ENCODE data around the gene SLC35G3.
"Not testable (repeated sequence)": the region's sequence is repeated elsewhere in the genome, so short reads cannot be mapped to it uniquely, and the experiment has no call there.

DNA sequence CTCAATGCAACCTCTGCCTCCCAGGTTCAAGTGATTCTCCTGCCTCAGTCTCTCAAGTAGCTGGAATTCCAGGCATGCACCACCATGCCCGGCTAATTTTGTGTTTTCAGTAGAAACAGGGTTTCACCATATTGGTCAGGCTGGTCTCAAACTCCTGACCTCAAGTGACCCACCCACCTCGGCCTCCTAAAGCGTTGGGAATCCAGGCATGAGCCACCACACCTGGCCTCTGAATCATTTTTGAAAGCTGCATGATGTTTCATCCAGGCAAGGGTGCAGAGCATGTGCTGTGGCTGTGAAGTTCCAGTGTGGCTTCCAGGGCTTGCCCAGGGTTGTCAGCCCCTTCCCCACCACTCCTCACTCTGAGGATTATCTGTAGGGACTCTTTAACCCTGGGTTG lies 21.9 kb downstream of the SLC35G3 start:
- TF ChIP-seq ELF1 (IDR thresholded peaks at IDR 0.05); TAF1 (IDR thresholded peaks at IDR 0.05; ENCODE audit: borderline replicate concordance, low read depth, low read length); EZH2phosphoT487 (IDR thresholded peaks at IDR 0.05; ENCODE audit: borderline replicate concordance, low read depth); MXI1 (IDR thresholded peaks at IDR 0.05; ENCODE audit: low read depth, low read length): not testable (repeated sequence)
- TF ChIP-seq, protein P1, sequence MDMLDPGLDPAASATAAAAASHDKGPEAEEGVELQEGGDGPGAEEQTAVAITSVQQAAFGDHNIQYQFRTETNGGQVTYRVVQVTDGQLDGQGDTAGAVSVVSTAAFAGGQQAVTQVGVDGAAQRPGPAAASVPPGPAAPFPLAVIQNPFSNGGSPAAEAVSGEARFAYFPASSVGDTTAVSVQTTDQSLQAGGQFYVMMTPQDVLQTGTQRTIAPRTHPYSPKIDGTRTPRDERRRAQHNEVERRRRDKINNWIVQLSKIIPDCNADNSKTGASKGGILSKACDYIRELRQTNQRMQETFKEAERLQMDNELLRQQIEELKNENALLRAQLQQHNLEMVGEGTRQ (IDR thresholded peaks at IDR 0.05; ENCODE audit: borderline replicate concordance, low read depth, low read length) = not testable (repeated sequence)
- TF ChIP-seq, protein P2, sequence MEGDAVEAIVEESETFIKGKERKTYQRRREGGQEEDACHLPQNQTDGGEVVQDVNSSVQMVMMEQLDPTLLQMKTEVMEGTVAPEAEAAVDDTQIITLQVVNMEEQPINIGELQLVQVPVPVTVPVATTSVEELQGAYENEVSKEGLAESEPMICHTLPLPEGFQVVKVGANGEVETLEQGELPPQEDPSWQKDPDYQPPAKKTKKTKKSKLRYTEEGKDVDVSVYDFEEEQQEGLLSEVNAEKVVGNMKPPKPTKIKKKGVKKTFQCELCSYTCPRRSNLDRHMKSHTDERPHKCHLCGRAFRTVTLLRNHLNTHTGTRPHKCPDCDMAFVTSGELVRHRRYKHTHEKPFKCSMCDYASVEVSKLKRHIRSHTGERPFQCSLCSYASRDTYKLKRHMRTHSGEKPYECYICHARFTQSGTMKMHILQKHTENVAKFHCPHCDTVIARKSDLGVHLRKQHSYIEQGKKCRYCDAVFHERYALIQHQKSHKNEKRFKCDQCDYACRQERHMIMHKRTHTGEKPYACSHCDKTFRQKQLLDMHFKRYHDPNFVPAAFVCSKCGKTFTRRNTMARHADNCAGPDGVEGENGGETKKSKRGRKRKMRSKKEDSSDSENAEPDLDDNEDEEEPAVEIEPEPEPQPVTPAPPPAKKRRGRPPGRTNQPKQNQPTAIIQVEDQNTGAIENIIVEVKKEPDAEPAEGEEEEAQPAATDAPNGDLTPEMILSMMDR (IDR thresholded peaks at IDR 0.05) = not testable (repeated sequence)
